IMR-90 (cell line): ENCODE measurements around the gene WWC2. TPM values are rescaled to one million over a fixed set of nuclear protein-coding genes. Genes with fewer than 3 reads are reported as not detected.

ENCODE experiments used
- ATAC-seq: fragments of 200-7000 bp; cut with Tn5 transposase; 2 replicates; pipeline ENCODE4 v1.9.1; 2020; ENCODE audit warnings: low read depth, mild to moderate bottlenecking, moderate library complexity
- BruUV-seq: library from RNA; stranded (reverse); fragments of 400-500 nt; replicated peaks from 2 replicates; lab custom pipeline; 2021; lab: Mats Ljungman, UMichigan
- CTCF ChIA-PET: fragments of 300-600 bp; formaldehyde crosslinking; extraction: SDS; loops from one replicate; lab custom pipeline; 2021; ENCODE audit warnings: antibody characterized with exemption; lab: Yijun Ruan, JAX
- POLR2A ChIA-PET: fragments of 300-600 bp; sonication (Branson Sonifier 250); formaldehyde crosslinking; loops from one replicate; lab custom pipeline; 2022; ENCODE audit warnings: antibody characterized with exemption; ENCODE audit not compliant: unreplicated experiment; lab: Charles Lee
- DNase-seq: peaks from one replicate; pipeline ENCODE4 v3.0.0; 2013
- H2AFZ ChIP-seq: replicated peaks from 2 replicates; pipeline ENCODE3; 2013; ENCODE audit warnings: low read length, mild to moderate bottlenecking; ENCODE audit not compliant: poor library complexity
- H2AK5ac ChIP-seq: 2 replicates; pipeline ENCODE4 v1.6.1; 2013; ENCODE audit warnings: low read depth, low read length, inconsistent platforms
- H2AK9ac ChIP-seq: replicated peaks from 2 replicates; pipeline ENCODE3; 2013; ENCODE audit warnings: mild to moderate bottlenecking, low read depth, low read length, moderate library complexity; ENCODE audit not compliant: poor library complexity
- H2BK120ac ChIP-seq: 2 replicates; pipeline ENCODE4 v1.6.1; 2013; ENCODE audit warnings: low read depth, low read length, inconsistent platforms
- H2BK15ac ChIP-seq: 3 replicates; pipeline ENCODE4 v1.6.1; 2013; ENCODE audit warnings: low read depth, low read length, inconsistent platforms
- H2BK20ac ChIP-seq: 2 replicates; pipeline ENCODE4 v1.6.1; 2013; ENCODE audit warnings: low read depth, mild to moderate bottlenecking, inconsistent platforms, low read length, moderate library complexity
- H2BK5ac ChIP-seq: 2 replicates; pipeline ENCODE4 v1.6.1; 2013; ENCODE audit warnings: mild to moderate bottlenecking, low read depth, low read length, inconsistent platforms; ENCODE audit not compliant: poor library complexity, severe bottlenecking
- H3K14ac ChIP-seq: replicated peaks from 2 replicates; pipeline ENCODE4 v1.6.1; 2013; ENCODE audit warnings: low read depth, low read length, inconsistent platforms
- H3K18ac ChIP-seq: 2 replicates; pipeline ENCODE4 v1.6.1; 2013; ENCODE audit warnings: low read depth, low read length, control low read depth
- H3K23ac ChIP-seq: 2 replicates; pipeline ENCODE4 v1.6.1; 2013; ENCODE audit warnings: low read depth, low read length, inconsistent platforms
- H3K27ac ChIP-seq: 2 replicates; pipeline ENCODE4 v1.5.1; 2013; ENCODE audit warnings: mild to moderate bottlenecking, control low read depth, low read length; ENCODE audit not compliant: insufficient read depth
- H3K27me3 ChIP-seq: 2 replicates; pipeline ENCODE4 v1.6.1; 2013; ENCODE audit warnings: low read length; ENCODE audit not compliant: control insufficient read depth, insufficient read depth
- H3K36me3 ChIP-seq: 2 replicates; pipeline ENCODE4 v1.6.1; 2013; ENCODE audit warnings: low read length, mixed read lengths; ENCODE audit not compliant: control insufficient read depth, insufficient read depth
- H3K4ac ChIP-seq: 2 replicates; pipeline ENCODE4 v1.6.1; 2013; ENCODE audit warnings: low read depth, low read length, inconsistent platforms
- H3K4me1 ChIP-seq: 2 replicates; pipeline ENCODE4 v1.6.1; 2013; ENCODE audit warnings: low read length, mixed read lengths; ENCODE audit not compliant: control insufficient read depth, insufficient read depth
- H3K4me2 ChIP-seq: 2 replicates; pipeline ENCODE4 v1.6.1; 2013; ENCODE audit warnings: low read depth, mild to moderate bottlenecking, control low read depth, low read length, moderate library complexity
- H3K4me3 ChIP-seq: 2 replicates; pipeline ENCODE4 v1.5.1; 2013; ENCODE audit warnings: low read depth, mild to moderate bottlenecking, control low read depth, low read length, moderate library complexity; ENCODE audit not compliant: insufficient read depth
- H3K56ac ChIP-seq: 2 replicates; pipeline ENCODE4 v1.6.1; 2013; ENCODE audit warnings: low read length, inconsistent platforms; ENCODE audit not compliant: insufficient read depth; ENCODE audit errors: extremely low read depth
- H3K79me1 ChIP-seq, 2 experiments: 2 replicates each; pipeline ENCODE4 v1.6.1; 2013; ENCODE audit warnings: low read length in 2 of 2, inconsistent platforms in 1 of 2, low read depth in 1 of 2
- H3K9ac ChIP-seq: 2 replicates; pipeline ENCODE4 v1.6.1; 2013; ENCODE audit warnings: low read depth, low read length, control low read depth
- H3K9me1 ChIP-seq: 2 replicates; pipeline ENCODE4 v1.6.1; 2013; ENCODE audit warnings: low read length, inconsistent platforms; ENCODE audit not compliant: insufficient read depth
- H3K9me3 ChIP-seq: 2 replicates; pipeline ENCODE4 v1.6.1; 2013; ENCODE audit warnings: low read length; ENCODE audit not compliant: control insufficient read depth, insufficient read depth
- H4K20me1 ChIP-seq: 2 replicates; pipeline ENCODE4 v1.6.1; 2013; ENCODE audit warnings: low read length, inconsistent platforms; ENCODE audit not compliant: insufficient read depth
- H4K5ac ChIP-seq: 2 replicates; pipeline ENCODE4 v1.6.1; 2013; ENCODE audit warnings: mild to moderate bottlenecking, low read depth, low read length, control low read depth
- H4K8ac ChIP-seq, 2 experiments: 2 replicates each; pipeline ENCODE4 v1.6.1; 2013; ENCODE audit warnings: low read depth in 2 of 2, low read length in 2 of 2, control low read depth in 1 of 2, inconsistent platforms in 1 of 2
- H4K91ac ChIP-seq: 2 replicates; pipeline ENCODE4 v1.6.1; 2013; ENCODE audit warnings: low read depth, low read length, inconsistent platforms; ENCODE audit not compliant: insufficient read depth
- BHLHE40 ChIP-seq: fragments of 150-350 bp; IDR thresholded peaks from 2 replicates; pipeline ENCODE4 v1.6.1; 2016; ENCODE audit warnings: mild to moderate bottlenecking, low read depth, low read length
- CHD1 ChIP-seq: IDR thresholded peaks from 2 replicates; pipeline ENCODE4 v1.6.1; 2012; ENCODE audit warnings: low read depth, low read length, improper control_type of control experiment
- ELK1 ChIP-seq: fragments of 150-350 bp; IDR thresholded peaks from 2 replicates; pipeline ENCODE4 v1.6.1; 2016; ENCODE audit warnings: low read depth, mild to moderate bottlenecking, low read length, moderate library complexity, borderline replicate concordance
- FOS ChIP-seq: fragments of 150-350 bp; IDR thresholded peaks from 2 replicates; pipeline ENCODE4 v1.6.1; 2016; ENCODE audit warnings: low read depth, low read length
- MAZ ChIP-seq: IDR thresholded peaks from 2 replicates; pipeline ENCODE4 v1.6.1; 2012; ENCODE audit warnings: low read depth, mild to moderate bottlenecking, low read length, improper control_type of control experiment, moderate library complexity, borderline replicate concordance
- RCOR1 ChIP-seq: IDR thresholded peaks from 2 replicates; pipeline ENCODE4 v1.6.1; 2012; ENCODE audit warnings: mild to moderate bottlenecking, low read length, improper control_type of control experiment; ENCODE audit not compliant: insufficient replicate concordance
- RFX5 ChIP-seq: IDR thresholded peaks from 2 replicates; pipeline ENCODE4 v1.8.0; 2012; ENCODE audit warnings: low read depth, mild to moderate bottlenecking, low read length, moderate library complexity
- SMC3 ChIP-seq: fragments of 150-350 bp; IDR thresholded peaks from 2 replicates; pipeline ENCODE4 v1.6.1; 2016; ENCODE audit warnings: low read depth, mild to moderate bottlenecking, antibody characterized with exemption, low read length, moderate library complexity
- WGBS, 2 experiments: methylation state at CpG; one replicate each; pipeline versions ENCODE4 v1.1.5 to v1.1.7; 2013; ENCODE audit warnings: missing lambda C conversion rate in 2 of 2; ENCODE audit not compliant: insufficient read length in 1 of 2; ENCODE audit errors: extremely low coverage in 2 of 2; 5-methylcytosine and 5-hydroxymethylcytosine counted together
- dilution Hi-C: fragments of 300-500 bp; cut with HindIII; formaldehyde crosslinking; loops from one replicate; pipeline ENCODE4 v1.14.3; 2018; ENCODE audit warnings: low sequenced_read_pairs; ENCODE audit not compliant: unreplicated experiment
- in situ Hi-C: fragments of 300-500 bp; cut with MboI; formaldehyde crosslinking; loops from 3 replicates; pipeline ENCODE4 v1.14.3; 2019; ENCODE audit warnings: low sequenced_read_pairs, inconsistent platforms, mixed read lengths
- intact Hi-C: fragments of 100-400 bp; cut with micrococcal nuclease; formaldehyde crosslinking; loops from 2 replicates; pipeline ENCODE4 v1.10.0; 2022
- polyA plus RNA-seq, 3 experiments: library from polyadenylated mRNA; depleted of rRNA; stranded (reverse); fragments of >200 nt; gene quantifications; 2 replicates each; pipeline ENCODE4 v1.2.3, GENCODE V29; 2012; ENCODE audit warnings: low replicate concordance in 1 of 3
- total RNA-seq: library from RNA; depleted of rRNA; stranded (reverse); fragments of >200 nt; gene quantifications from 2 replicates; pipeline ENCODE4 v1.2.3, GENCODE V29; 2012
- TF ChIP-seq, protein P1 (sequence below): fragments of 150-350 bp; IDR thresholded peaks from 2 replicates; pipeline ENCODE4 v1.6.1; 2017; ENCODE audit warnings: mild to moderate bottlenecking, antibody characterized with exemption, low read length, low read depth

The WWC2 gene
- total and polyA plus RNA-seq, 2 of the 4 experiments (the other 2 are of a cell fraction): 26.6 to 27.4 TPM

DNA sequence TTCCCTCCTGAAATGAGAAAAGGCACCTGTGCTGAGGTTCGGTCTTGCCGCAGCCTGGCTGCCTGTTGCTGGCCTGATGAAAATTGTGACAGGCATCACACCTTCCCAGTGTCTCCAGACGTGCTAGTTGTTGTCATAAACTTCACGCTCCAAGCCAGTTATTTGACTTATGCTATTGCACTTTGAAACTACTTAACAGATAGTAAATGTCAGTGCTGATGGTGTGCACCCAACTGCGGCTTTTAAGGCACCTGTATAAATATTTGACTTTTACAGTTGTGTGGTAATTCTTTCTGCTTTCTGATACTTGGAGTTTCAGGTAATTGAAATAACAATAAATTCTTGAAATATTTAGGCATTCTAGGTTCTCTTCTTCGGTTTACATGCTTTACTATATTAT lies 1.8 kb downstream of the WWC2 start:
- intact Hi-C loops (loop anchor here (2.0 to 5.0 kb wide), 2 partner anchors 14 to 41 kb away; no protein-coding TSS in a partner anchor), dilution Hi-C loops (no loop called here), in situ Hi-C loops (no loop called here)
- no peaks in the 10 kb centered on the region for H3K27me3 ChIP-seq
- no peaks in the 10 kb centered on the region for H3K36me3 ChIP-seq
- BruUV-seq: no TSS peak
- H3K4me1 ChIP-seq: peaks cover 4% of the 10 kb centered on the region
- 0 out of 2 replicates have a peak overlapping the region, but pooled peaks have one; percentile 5 for H2AK5ac ChIP-seq
- H3K9me1 ChIP-seq: peaks cover 9% of the 10 kb centered on the region
- H3K4me2 ChIP-seq: peak overlapping the region; percentile 84
- H3K27ac ChIP-seq: peak overlapping the region; percentile 5; the same call in 1 of the 2 replicates
- H3K9ac ChIP-seq: peak overlapping the region; percentile 55; the same call in 1 of the 2 replicates
- no peak overlapping the region for H3K56ac ChIP-seq
- H3K4me3 ChIP-seq: peak overlapping the region; percentile 41
- H2BK120ac ChIP-seq: no peak overlapping the region
- H3K14ac ChIP-seq: peak overlapping the region; percentile 10; the same call in 1 of the 2 replicates
- H2BK5ac ChIP-seq: peak overlapping the region; percentile 2
- no peak overlapping the region for H2BK15ac ChIP-seq
- no peak overlapping the region for H4K91ac ChIP-seq
- CTCF ChIA-PET: no interaction called here
- WGBS, 2 experiments: no CpG with 5 or more reads among the region's 6 CpGs
- H4K20me1 ChIP-seq: peaks cover 17% of the 10 kb centered on the region
- DNase-seq (no peak), ATAC-seq (no peak)
- no peaks in the 10 kb centered on the region for H3K9me3 ChIP-seq
- no peak overlapping the region for H2AFZ ChIP-seq
- no peak overlapping the region for H4K8ac ChIP-seq
- no peak overlapping the region for H3K18ac ChIP-seq
- no peak overlapping the region for H2BK20ac ChIP-seq
- H3K23ac ChIP-seq: peak overlapping the region; percentile 5; the same call in 1 of the 2 replicates
- H3K79me1 ChIP-seq: peaks cover 0 to 38% of the 10 kb centered on the region in 2 experiments; a peak in 2 of 4 replicates
- H3K4ac ChIP-seq: no peak overlapping the region
- POLR2A ChIA-PET: no interaction called here
- TF ChIP-seq, protein P1, sequence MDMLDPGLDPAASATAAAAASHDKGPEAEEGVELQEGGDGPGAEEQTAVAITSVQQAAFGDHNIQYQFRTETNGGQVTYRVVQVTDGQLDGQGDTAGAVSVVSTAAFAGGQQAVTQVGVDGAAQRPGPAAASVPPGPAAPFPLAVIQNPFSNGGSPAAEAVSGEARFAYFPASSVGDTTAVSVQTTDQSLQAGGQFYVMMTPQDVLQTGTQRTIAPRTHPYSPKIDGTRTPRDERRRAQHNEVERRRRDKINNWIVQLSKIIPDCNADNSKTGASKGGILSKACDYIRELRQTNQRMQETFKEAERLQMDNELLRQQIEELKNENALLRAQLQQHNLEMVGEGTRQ: no peak
- no peak for TF ChIP-seq MAZ
- no peak for TF ChIP-seq BHLHE40
- TF ChIP-seq CHD1: no peak
- no peak for TF ChIP-seq RCOR1
- no peak for TF ChIP-seq SMC3
- no peak for TF ChIP-seq ELK1
- TF ChIP-seq FOS: no peak
- TF ChIP-seq RFX5: no peak
- H4K5ac ChIP-seq: no peak overlapping the region
- H2AK9ac ChIP-seq: no peak overlapping the region
